Breast epithelium (tissue), 4 donors: ENCODE data around the gene CCDC106. TPM values are rescaled to one million over a fixed set of nuclear protein-coding genes. Genes with fewer than 3 reads are reported as not detected.

Source experiments
- DNase-seq, 2 donors: peaks; one replicate each; pipeline ENCODE4 v3.0.0-alpha.2; 2019; ENCODE audit warnings: low spot score in 2 of 2
- H3K27ac ChIP-seq, 2 donors: fragments of 200-600 bp; sonication (generic) in 1 of 2; one replicate each; pipeline ENCODE4 v1.5.1; 2016 to 2019; ENCODE audit warnings: mild to moderate bottlenecking in 1 of 2
- H3K27me3 ChIP-seq, 2 donors: fragments of 200-600 bp; sonication (generic) in 1 of 2; one replicate each; pipeline versions ENCODE4 v1.5.1 to v1.6.0; 2017 to 2019; ENCODE audit warnings: control low read depth in 1 of 2, mild to moderate bottlenecking in 1 of 2
- H3K36me3 ChIP-seq: fragments of 200-600 bp; one replicate; pipeline ENCODE4 v1.5.1; 2019
- H3K4me1 ChIP-seq, 2 donors: fragments of 200-600 bp; sonication (generic); one replicate each; pipeline ENCODE4 v1.5.1; 2016 to 2019; ENCODE audit warnings: control low read depth in 1 of 2
- H3K4me3 ChIP-seq, 3 donors: fragments of 200-600 bp; sonication (generic); 1 replicate in 2 of 3; 2 replicates in 1 of 3; pipeline ENCODE4 v1.5.1; 2016 to 2019; ENCODE audit warnings: mild to moderate bottlenecking in 3 of 3, moderate library complexity in 2 of 3
- H3K9me3 ChIP-seq, 2 donors: fragments of 200-600 bp; sonication (generic) in 1 of 2; one replicate each; pipeline ENCODE4 v1.5.1; 2016 to 2019; ENCODE audit warnings: control low read depth in 1 of 2
- CTCF ChIP-seq, 3 donors: fragments of 450-650 bp; IDR thresholded peaks; one replicate each; pipeline ENCODE4 v1.5.1; 2016 to 2017; ENCODE audit warnings: antibody characterized with exemption in 3 of 3, mild to moderate bottlenecking in 3 of 3, moderate library complexity in 3 of 3
- POLR2A ChIP-seq: fragments of 450-650 bp; IDR thresholded peaks from one replicate; pipeline ENCODE4 v1.6.1; 2016; ENCODE audit warnings: antibody characterized with exemption, mild to moderate bottlenecking, moderate library complexity
- POLR2AphosphoS5 ChIP-seq, 3 donors: sonication (generic); formaldehyde crosslinking; IDR thresholded peaks; one replicate each; pipeline ENCODE4 v1.6.1; 2017; ENCODE audit warnings: antibody characterized with exemption in 3 of 3
- intact Hi-C: fragments of 100-400 bp; cut with DNase I; formaldehyde crosslinking; loops from one replicate; pipeline ENCODE4 v1.15.1; 2023; ENCODE audit warnings: low total_unique reads
- total RNA-seq, 3 donors: library from RNA; depleted of rRNA; stranded (reverse); fragments of >200 nt; gene quantifications; one replicate each; pipeline ENCODE4 v1.1.0, GENCODE V29; 2016

Gene CCDC106
- total RNA-seq, 3 donors from 2014 or later = 7.9 to 10.5 (median 10.2) TPM

GRCh38 chr19:55695511-55696290, 47.7 kb downstream of the CCDC106 start:
- intact Hi-C loops = no loop called here

GRCh38 chr19:55696301-55697068, 48.5 kb downstream of the CCDC106 start:
- Histone ChIP-seq H3K4me3 (no peak overlapping the region), H3K4me1 (no peaks in the 10 kb centered on the region), H3K27ac (no peak overlapping the region), H3K36me3 (no peaks in the 10 kb centered on the region), H3K27me3 (no peaks in the 10 kb centered on the region), H3K9me3 (no peaks in the 10 kb centered on the region)
- intact Hi-C loops = no loop called here
- no peak for DNase-seq
- TF ChIP-seq POLR2A (no peak), POLR2AphosphoS5 (IDR thresholded peaks at IDR 0.05) (no peak), CTCF (IDR thresholded peaks at IDR 0.05) (no peak)

More at GRCh38 chr19:55695511-55696290, 47.7 kb downstream of the CCDC106 start:
- H3K27ac ChIP-seq = no peak overlapping the region
- H3K27me3 ChIP-seq = no peaks in the 10 kb centered on the region
- peak in 1 of 2 donors; percentile 45 for DNase-seq
- no peaks in the 10 kb centered on the region for H3K36me3 ChIP-seq
- H3K4me1 ChIP-seq = no peaks in the 10 kb centered on the region
- no peak overlapping the region for H3K4me3 ChIP-seq
- no peak for TF ChIP-seq POLR2AphosphoS5 (IDR thresholded peaks at IDR 0.05)
- TF ChIP-seq POLR2A = no peak
- no peak for TF ChIP-seq CTCF (IDR thresholded peaks at IDR 0.05)
- no peaks in the 10 kb centered on the region for H3K9me3 ChIP-seq

- intact Hi-C loops = no loop called here
- no peak overlapping the region for H3K27ac ChIP-seq
- no peaks in the 10 kb centered on the region for H3K9me3 ChIP-seq
- TF ChIP-seq CTCF (IDR thresholded peaks at IDR 0.05) = no peak
- TF ChIP-seq POLR2A = no peak
- no peak for TF ChIP-seq POLR2AphosphoS5 (IDR thresholded peaks at IDR 0.05)
- H3K36me3 ChIP-seq = no peaks in the 10 kb centered on the region
- H3K27me3 ChIP-seq = no peaks in the 10 kb centered on the region
- no peak overlapping the region for H3K4me3 ChIP-seq
- H3K4me1 ChIP-seq = no peaks in the 10 kb centered on the region
- DNase-seq = no peak
Observed at GRCh38 chr19:55697069-55697440, 49.0 kb downstream of the CCDC106 start.

- H3K27ac ChIP-seq = no peak overlapping the region
- no peaks in the 10 kb centered on the region for H3K27me3 ChIP-seq
- no peak for TF ChIP-seq POLR2AphosphoS5 (IDR thresholded peaks at IDR 0.05)
- no peak for TF ChIP-seq POLR2A
- no peak for TF ChIP-seq CTCF (IDR thresholded peaks at IDR 0.05)
- intact Hi-C loops = no loop called here
- no peaks in the 10 kb centered on the region for H3K4me1 ChIP-seq
- no peak for DNase-seq
- H3K4me3 ChIP-seq = no peak overlapping the region
- H3K36me3 ChIP-seq = no peaks in the 10 kb centered on the region
- H3K9me3 ChIP-seq = no peaks in the 10 kb centered on the region
Observed at GRCh38 chr19:55697698-55698097, 49.7 kb downstream of the CCDC106 start.

- intact Hi-C loops = no loop called here
- Histone ChIP-seq H3K4me1 (no peaks in the 10 kb centered on the region), H3K27ac (no peak overlapping the region), H3K4me3 (no peak overlapping the region), H3K27me3 (no peaks in the 10 kb centered on the region), H3K9me3 (no peaks in the 10 kb centered on the region), H3K36me3 (no peaks in the 10 kb centered on the region)
- TF ChIP-seq CTCF (IDR thresholded peaks at IDR 0.05) (no peak), POLR2AphosphoS5 (IDR thresholded peaks at IDR 0.05) (no peak), POLR2A (no peak)
- DNase-seq = no peak
Observed at GRCh38 chr19:55698256-55698655, 50.2 kb downstream of the CCDC106 start.
